ENCODE measurements around the gene MED10. TPM values are rescaled to one million over a fixed set of nuclear protein-coding genes. Genes with fewer than 3 reads are reported as not detected.

MED10 gene
- total RNA-seq, 1 experiment from 2014 or later: 34.0 TPM

GRCh38 chr5:6418679-6419276 is 40.4 kb upstream of the MED10 start:
- BruUV-seq (replicated peaks): no TSS peak

GRCh38 chr5:6417657-6418056 is 39.3 kb upstream of the MED10 start:
- TF ChIP-seq POLR2AphosphoS5 (IDR thresholded peaks at IDR 0.05; ENCODE audit: low read depth, low read length): no peak

More at GRCh38 chr5:6418679-6419276, 40.4 kb upstream of the MED10 start:
- ATAC-seq: no peak
- H3K36me3 ChIP-seq (ENCODE audit: control insufficient read depth, insufficient read depth, low read length): no peaks in the 10 kb centered on the region
- H3K9me3 ChIP-seq (ENCODE audit: control insufficient read depth, insufficient read depth, low read depth, low read length): no peaks in the 10 kb centered on the region
- no peak overlapping the region for H3K4me3 ChIP-seq (ENCODE audit: low read depth in 2 of 2, low read length in 2 of 2)
- H3K4me1 ChIP-seq (ENCODE audit: control insufficient read depth, insufficient read depth, low read length): no peaks in the 10 kb centered on the region
- no peak for DNase-seq (ENCODE audit: low read depth, low spot score)
- no peak overlapping the region for H3K27ac ChIP-seq (ENCODE audit: low read length)
- ChIA-PET CTCF (interaction anchor here (0.6 kb wide), 1 partner anchor 37 kb away, joined by 3 read pairs; no protein-coding TSS in a partner anchor), POLR2A (no interaction called here)
- TF ChIP-seq TCF7L2 (IDR thresholded peaks at IDR 0.05; ENCODE audit: low read depth, low read length): no peak
- TF ChIP-seq POLR2AphosphoS5 (IDR thresholded peaks at IDR 0.05; ENCODE audit: low read depth, low read length): no peak
- TF ChIP-seq CTCF (IDR thresholded peaks at IDR 0.05): no peak
- TF ChIP-seq REST (IDR thresholded peaks at IDR 0.05; ENCODE audit: insufficient read depth in 1 of 2, low read depth in 2 of 2, low read length in 1 of 2): no peak
- no peak for TF ChIP-seq SIN3A (IDR thresholded peaks at IDR 0.05; ENCODE audit: borderline replicate concordance, insufficient read depth, low read depth, low read length)
- intact Hi-C loops (cut with micrococcal nuclease; ENCODE audit: unreplicated experiment): no loop called here
- in situ Hi-C loops (cut with HindIII; ENCODE audit: low pct_unique_long_range_greater_than_20kb, low sequenced_read_pairs): no loop called here
- no peaks in the 10 kb centered on the region for H3K27me3 ChIP-seq (ENCODE audit: control insufficient read depth, insufficient read depth, low read length)

GRCh38 chr5:6412811-6413210 is 34.5 kb upstream of the MED10 start:
- no peak overlapping the region for H3K4me3 ChIP-seq (ENCODE audit: low read depth in 2 of 2, low read length in 2 of 2)
- no TSS peak for BruUV-seq (replicated peaks)
- no peaks in the 10 kb centered on the region for H3K9me3 ChIP-seq (ENCODE audit: control insufficient read depth, insufficient read depth, low read depth, low read length)
- in situ Hi-C loops (cut with HindIII; ENCODE audit: low pct_unique_long_range_greater_than_20kb, low sequenced_read_pairs) (no loop called here), intact Hi-C loops (cut with micrococcal nuclease; ENCODE audit: unreplicated experiment) (no loop called here)
- no peak for ATAC-seq
- DNase-seq (ENCODE audit: low read depth, low spot score): no peak
- no peaks in the 10 kb centered on the region for H3K36me3 ChIP-seq (ENCODE audit: control insufficient read depth, insufficient read depth, low read length)
- ChIA-PET CTCF (no interaction called here), POLR2A (no interaction called here)
- H3K27ac ChIP-seq (ENCODE audit: low read length): no peak overlapping the region
- no peaks in the 10 kb centered on the region for H3K4me1 ChIP-seq (ENCODE audit: control insufficient read depth, insufficient read depth, low read length)
- TF ChIP-seq SIN3A (IDR thresholded peaks at IDR 0.05; ENCODE audit: borderline replicate concordance, insufficient read depth, low read depth, low read length): no peak
- no peak for TF ChIP-seq POLR2AphosphoS5 (IDR thresholded peaks at IDR 0.05; ENCODE audit: low read depth, low read length)
- TF ChIP-seq REST (IDR thresholded peaks at IDR 0.05; ENCODE audit: insufficient read depth in 1 of 2, low read depth in 2 of 2, low read length in 1 of 2): no peak
- TF ChIP-seq TCF7L2 (IDR thresholded peaks at IDR 0.05; ENCODE audit: low read depth, low read length): no peak
- no peak for TF ChIP-seq CTCF (IDR thresholded peaks at IDR 0.05)
- 0 out of 2 replicates have a peak, but pooled peaks cover under 1% of the 10 kb centered on the region for H3K27me3 ChIP-seq (ENCODE audit: control insufficient read depth, insufficient read depth, low read length)

More at GRCh38 chr5:6417657-6418056, 39.3 kb upstream of the MED10 start:
- Histone ChIP-seq H3K27ac (ENCODE audit: low read length) (no peak overlapping the region), H3K4me1 (ENCODE audit: control insufficient read depth, insufficient read depth, low read length) (no peaks in the 10 kb centered on the region), H3K36me3 (ENCODE audit: control insufficient read depth, insufficient read depth, low read length) (no peaks in the 10 kb centered on the region), H3K9me3 (ENCODE audit: control insufficient read depth, insufficient read depth, low read depth, low read length) (no peaks in the 10 kb centered on the region), H3K27me3 (ENCODE audit: control insufficient read depth, insufficient read depth, low read length) (no peaks in the 10 kb centered on the region), H3K4me3 (ENCODE audit: low read depth in 2 of 2, low read length in 2 of 2) (no peak overlapping the region)
- intact Hi-C loops (cut with micrococcal nuclease; ENCODE audit: unreplicated experiment) (no loop called here), in situ Hi-C loops (cut with HindIII; ENCODE audit: low pct_unique_long_range_greater_than_20kb, low sequenced_read_pairs) (no loop called here)
- ChIA-PET POLR2A (no interaction called here), CTCF (no interaction called here)
- BruUV-seq (replicated peaks): no TSS peak
- no peak for ATAC-seq
- no peak for DNase-seq (ENCODE audit: low read depth, low spot score)
